ENCODE data around the gene FMC1. TPM values are rescaled to one million over a fixed set of nuclear protein-coding genes. Genes with fewer than 3 reads are reported as not detected.

FMC1 gene
- total RNA-seq, 6 experiments from 2014 or later: 9.5 to 17.5 (median 14.0) TPM

DNA sequence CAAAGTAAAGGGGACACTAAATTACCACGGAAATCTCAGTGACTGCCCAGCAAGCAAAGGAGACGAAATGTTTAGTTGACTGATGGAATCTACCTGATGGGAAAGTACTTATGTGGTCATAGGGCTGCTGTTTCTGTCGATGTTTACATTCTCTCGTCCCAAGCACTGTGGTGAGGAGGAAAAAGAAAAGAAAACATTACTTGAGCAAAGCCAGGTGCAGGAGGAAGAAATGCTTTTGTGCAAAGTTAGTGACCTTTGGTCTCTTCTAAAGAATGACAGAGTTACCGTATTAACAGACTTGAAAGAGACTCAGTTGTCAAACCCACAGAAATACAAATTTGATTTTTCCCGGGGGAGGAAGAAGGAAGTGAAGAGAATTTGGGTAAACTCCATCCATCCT is 43.3 kb upstream of the FMC1 start:
- peaks cover 9% of the 10 kb centered on the region for H3K36me3 Mint-ChIP-seq (ENCODE audit: low read depth)
- H3K27me3 Mint-ChIP-seq (ENCODE audit: insufficient read depth): no peaks in the 10 kb centered on the region
- peaks cover 5% of the 10 kb centered on the region; the same call in 1 of the 2 replicates for H3K4me1 Mint-ChIP-seq (ENCODE audit: low read depth)
- TF ChIP-seq, protein P1, sequence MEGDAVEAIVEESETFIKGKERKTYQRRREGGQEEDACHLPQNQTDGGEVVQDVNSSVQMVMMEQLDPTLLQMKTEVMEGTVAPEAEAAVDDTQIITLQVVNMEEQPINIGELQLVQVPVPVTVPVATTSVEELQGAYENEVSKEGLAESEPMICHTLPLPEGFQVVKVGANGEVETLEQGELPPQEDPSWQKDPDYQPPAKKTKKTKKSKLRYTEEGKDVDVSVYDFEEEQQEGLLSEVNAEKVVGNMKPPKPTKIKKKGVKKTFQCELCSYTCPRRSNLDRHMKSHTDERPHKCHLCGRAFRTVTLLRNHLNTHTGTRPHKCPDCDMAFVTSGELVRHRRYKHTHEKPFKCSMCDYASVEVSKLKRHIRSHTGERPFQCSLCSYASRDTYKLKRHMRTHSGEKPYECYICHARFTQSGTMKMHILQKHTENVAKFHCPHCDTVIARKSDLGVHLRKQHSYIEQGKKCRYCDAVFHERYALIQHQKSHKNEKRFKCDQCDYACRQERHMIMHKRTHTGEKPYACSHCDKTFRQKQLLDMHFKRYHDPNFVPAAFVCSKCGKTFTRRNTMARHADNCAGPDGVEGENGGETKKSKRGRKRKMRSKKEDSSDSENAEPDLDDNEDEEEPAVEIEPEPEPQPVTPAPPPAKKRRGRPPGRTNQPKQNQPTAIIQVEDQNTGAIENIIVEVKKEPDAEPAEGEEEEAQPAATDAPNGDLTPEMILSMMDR (IDR thresholded peaks at IDR 0.05): no peak
- no peaks in the 10 kb centered on the region for H3K9me3 Mint-ChIP-seq
- H3K27ac Mint-ChIP-seq: no peak overlapping the region
- DNase-seq: no peak
- no peak overlapping the region for H3K4me3 Mint-ChIP-seq

DNA sequence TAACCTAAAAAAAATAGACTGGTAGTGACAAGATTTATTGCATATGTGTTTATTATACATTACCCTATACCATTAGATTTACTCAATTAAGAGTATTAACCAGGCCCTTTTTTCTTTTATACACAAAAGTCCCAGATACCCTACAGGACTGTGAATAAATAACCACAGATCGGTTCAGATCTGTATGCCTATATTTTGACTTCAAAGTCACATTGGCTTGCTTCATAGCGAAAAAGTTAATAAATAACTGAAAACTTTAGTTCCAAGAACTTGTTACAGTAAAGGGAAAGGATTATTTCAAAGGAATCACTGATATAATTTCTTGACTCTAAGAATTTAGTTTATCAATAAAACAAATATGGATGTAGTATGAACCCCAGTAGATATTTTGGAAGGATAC is 41.8 kb upstream of the FMC1 start:
- H3K36me3 Mint-ChIP-seq (ENCODE audit: low read depth): peaks cover 9% of the 10 kb centered on the region
- H3K4me1 Mint-ChIP-seq (ENCODE audit: low read depth): peaks cover 5% of the 10 kb centered on the region; the same call in 1 of the 2 replicates
- H3K27me3 Mint-ChIP-seq (ENCODE audit: insufficient read depth): no peaks in the 10 kb centered on the region
- H3K27ac Mint-ChIP-seq: no peak overlapping the region
- no peak for DNase-seq
- H3K4me3 Mint-ChIP-seq: no peak overlapping the region
- TF ChIP-seq, protein P1 (IDR thresholded peaks at IDR 0.05): no peak
- H3K9me3 Mint-ChIP-seq: no peaks in the 10 kb centered on the region

DNA sequence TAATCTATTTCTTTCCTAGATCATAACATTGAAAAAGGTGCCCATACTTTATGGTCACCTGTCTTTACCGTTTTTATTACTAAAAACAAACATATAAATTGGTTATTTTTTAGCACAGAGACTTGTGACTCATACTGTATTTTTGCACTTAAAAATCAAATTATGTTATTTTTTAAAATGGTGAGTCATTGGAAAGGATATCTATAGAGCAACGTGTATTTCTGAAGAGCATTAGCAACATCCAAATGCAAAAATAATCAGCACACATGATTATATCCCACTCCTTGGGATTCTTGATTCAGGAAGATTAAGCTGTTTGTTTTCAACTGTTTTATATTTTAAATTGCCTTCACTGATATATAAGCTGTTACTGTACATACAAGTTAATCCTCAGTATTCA is 40.7 kb upstream of the FMC1 start:
- no peak for DNase-seq
- peaks cover 5% of the 10 kb centered on the region; the same call in 1 of the 2 replicates for H3K4me1 Mint-ChIP-seq (ENCODE audit: low read depth)
- H3K27ac Mint-ChIP-seq: no peak overlapping the region
- H3K36me3 Mint-ChIP-seq (ENCODE audit: low read depth): peaks cover 5% of the 10 kb centered on the region
- no peak overlapping the region for H3K4me3 Mint-ChIP-seq
- H3K9me3 Mint-ChIP-seq: no peaks in the 10 kb centered on the region
- H3K27me3 Mint-ChIP-seq (ENCODE audit: insufficient read depth): no peaks in the 10 kb centered on the region
- TF ChIP-seq, protein P1 (IDR thresholded peaks at IDR 0.05): no peak

DNA sequence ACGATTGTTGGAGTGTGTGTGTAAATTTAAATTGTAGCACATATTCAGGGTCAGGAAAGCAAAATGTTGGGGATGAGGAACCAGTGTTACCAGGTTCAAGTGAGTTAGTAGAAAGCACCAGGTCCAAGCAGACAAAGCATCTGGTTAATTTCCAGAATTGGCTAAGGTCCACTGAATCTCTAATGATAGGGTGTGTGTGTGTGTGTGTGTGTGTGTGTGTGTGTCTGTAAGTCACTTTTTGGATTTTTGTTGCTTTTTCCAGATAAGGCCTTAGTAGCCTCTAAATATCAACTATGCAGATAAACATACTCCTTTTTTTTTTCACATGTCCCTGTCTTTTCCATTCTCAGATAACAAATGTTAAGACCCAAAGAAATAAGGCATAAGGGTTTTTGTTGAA is 36.6 kb upstream of the FMC1 start:
- Mint-ChIP-seq H3K36me3 (ENCODE audit: low read depth) (peaks cover 5% of the 10 kb centered on the region), H3K27ac (no peak overlapping the region), H3K4me3 (no peak overlapping the region), H3K9me3 (no peaks in the 10 kb centered on the region), H3K27me3 (ENCODE audit: insufficient read depth) (no peaks in the 10 kb centered on the region), H3K4me1 (ENCODE audit: low read depth) (peaks cover 10% of the 10 kb centered on the region; the same call in 1 of the 2 replicates)
- TF ChIP-seq, protein P1 (IDR thresholded peaks at IDR 0.05): no peak
- no peak for DNase-seq

DNA sequence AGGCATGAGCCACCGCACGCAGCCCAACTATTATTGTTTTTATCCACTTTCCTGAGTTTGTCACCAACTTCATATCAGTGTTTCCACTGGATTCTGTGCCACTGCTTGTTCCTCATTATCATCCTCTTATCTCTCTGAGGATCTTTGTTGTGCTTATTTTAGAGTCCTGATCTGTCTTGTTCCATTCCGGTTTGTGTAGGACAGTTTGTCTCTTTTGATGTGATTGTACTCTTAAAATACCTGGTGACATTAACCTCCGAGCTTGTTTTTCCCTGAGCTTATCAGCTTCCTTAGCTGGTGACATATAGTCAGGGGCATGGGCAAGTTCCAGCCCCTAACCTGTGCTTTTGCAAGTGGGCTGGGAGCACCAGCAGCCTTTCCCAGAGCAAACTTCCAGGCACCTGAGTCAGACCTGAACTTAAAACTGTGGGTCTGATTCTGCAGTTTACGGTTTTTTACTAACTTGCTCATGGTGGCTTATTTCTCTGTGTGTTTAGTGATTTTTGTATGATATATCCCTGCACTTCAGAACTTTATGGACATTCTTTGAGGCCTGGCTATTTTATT is 23.1 kb upstream of the FMC1 start:
- TF ChIP-seq, protein P1 (IDR thresholded peaks at IDR 0.05): no peak
- DNase-seq: no peak
- H3K36me3 Mint-ChIP-seq (ENCODE audit: low read depth): no peaks in the 10 kb centered on the region

More for the DNA sequence above, 23.1 kb upstream of the FMC1 start:
- Mint-ChIP-seq H3K27me3 (ENCODE audit: insufficient read depth) (peaks cover 7% of the 10 kb centered on the region), H3K9me3 (no peaks in the 10 kb centered on the region), H3K4me1 (ENCODE audit: low read depth) (no peaks in the 10 kb centered on the region), H3K4me3 (no peak overlapping the region), H3K27ac (no peak overlapping the region)

Data from HFFc6 (cell line).